Breast epithelium (tissue), 3 donors: ENCODE measurements around the gene GPR153.

ENCODE experiments used
- POLR2A ChIP-seq: fragments of 450-650 bp; IDR thresholded peaks from one replicate; pipeline ENCODE4 v1.6.1; 2016; ENCODE audit warnings: antibody characterized with exemption, mild to moderate bottlenecking, moderate library complexity
- POLR2AphosphoS5 ChIP-seq, 3 donors: sonication (generic); formaldehyde crosslinking; IDR thresholded peaks; one replicate each; pipeline ENCODE4 v1.6.1; 2017; ENCODE audit warnings: antibody characterized with exemption in 3 of 3
- TF ChIP-seq, protein P1 (sequence below), 3 donors: fragments of 450-650 bp; IDR thresholded peaks; one replicate each; pipeline ENCODE4 v1.5.1; 2016 to 2017; ENCODE audit warnings: antibody characterized with exemption in 3 of 3, mild to moderate bottlenecking in 3 of 3, moderate library complexity in 3 of 3

GRCh38 chr1:6267686-6268322 lies 6.9 kb upstream of the GPR153 start:
- TF ChIP-seq, protein P1, sequence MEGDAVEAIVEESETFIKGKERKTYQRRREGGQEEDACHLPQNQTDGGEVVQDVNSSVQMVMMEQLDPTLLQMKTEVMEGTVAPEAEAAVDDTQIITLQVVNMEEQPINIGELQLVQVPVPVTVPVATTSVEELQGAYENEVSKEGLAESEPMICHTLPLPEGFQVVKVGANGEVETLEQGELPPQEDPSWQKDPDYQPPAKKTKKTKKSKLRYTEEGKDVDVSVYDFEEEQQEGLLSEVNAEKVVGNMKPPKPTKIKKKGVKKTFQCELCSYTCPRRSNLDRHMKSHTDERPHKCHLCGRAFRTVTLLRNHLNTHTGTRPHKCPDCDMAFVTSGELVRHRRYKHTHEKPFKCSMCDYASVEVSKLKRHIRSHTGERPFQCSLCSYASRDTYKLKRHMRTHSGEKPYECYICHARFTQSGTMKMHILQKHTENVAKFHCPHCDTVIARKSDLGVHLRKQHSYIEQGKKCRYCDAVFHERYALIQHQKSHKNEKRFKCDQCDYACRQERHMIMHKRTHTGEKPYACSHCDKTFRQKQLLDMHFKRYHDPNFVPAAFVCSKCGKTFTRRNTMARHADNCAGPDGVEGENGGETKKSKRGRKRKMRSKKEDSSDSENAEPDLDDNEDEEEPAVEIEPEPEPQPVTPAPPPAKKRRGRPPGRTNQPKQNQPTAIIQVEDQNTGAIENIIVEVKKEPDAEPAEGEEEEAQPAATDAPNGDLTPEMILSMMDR (IDR thresholded peaks at IDR 0.05) = no peak
- TF ChIP-seq POLR2A (no peak), POLR2AphosphoS5 (IDR thresholded peaks at IDR 0.05) (no peak)
